ENCODE data around the gene KRTAP10-6.

GRCh38 chr21:44589586-44590305 lies 2.6 kb downstream of the KRTAP10-6 start:
- TF ChIP-seq POLR2A (IDR thresholded peaks at IDR 0.05; ENCODE audit: low read depth, low read length) (no peak), POLR2AphosphoS5 (IDR thresholded peaks at IDR 0.05; ENCODE audit: low read depth, low read length) (no peak), TAF1 (IDR thresholded peaks at IDR 0.05; ENCODE audit: low read depth, low read length) (no peak), POU2F2 (IDR thresholded peaks at IDR 0.05; ENCODE audit: low read depth, low read length) (no peak), PAX5 (IDR thresholded peaks at IDR 0.05; ENCODE audit: insufficient read depth, low read length, severe bottlenecking) (no peak)
